Right atrium auricular region (tissue), 2 donors: ENCODE measurements around the gene HBG2. TPM values are rescaled to one million over a fixed set of nuclear protein-coding genes. Genes with fewer than 3 reads are reported as not detected.
"Not testable (repeated sequence)": the region's sequence is repeated elsewhere in the genome, so short reads cannot be mapped to it uniquely, and the experiment has no call there.

Experiments used
- DNase-seq: peaks from one replicate; pipeline ENCODE4 v3.0.0-alpha.2; 2019; ENCODE audit warnings: low spot score
- H3K27ac ChIP-seq, 2 donors: fragments of 200-600 bp; sonication (generic); 1 replicate in 1 of 2; 2 replicates in 1 of 2; pipeline ENCODE4 v1.5.1; 2016 to 2019
- H3K27me3 ChIP-seq, 2 donors: fragments of 200-600 bp; sonication (generic); one replicate each; pipeline versions ENCODE4 v1.5.1 to v1.6.0; 2017 to 2019
- H3K36me3 ChIP-seq: fragments of 200-600 bp; sonication (generic); one replicate; pipeline ENCODE4 v1.5.1; 2016
- H3K4me1 ChIP-seq, 2 donors: fragments of 200-600 bp; sonication (generic); one replicate each; pipeline versions ENCODE4 v1.5.1 to v1.6.0; 2017 to 2019
- H3K4me3 ChIP-seq, 2 donors: fragments of 200-600 bp; sonication (generic); 1 replicate in 1 of 2; 2 replicates in 1 of 2; pipeline ENCODE4 v1.5.1; 2017 to 2019; ENCODE audit warnings: mild to moderate bottlenecking in 1 of 2, moderate library complexity in 1 of 2
- H3K9me3 ChIP-seq, 2 donors: fragments of 200-600 bp; sonication (generic); one replicate each; pipeline ENCODE4 v1.5.1; 2019
- total RNA-seq, 2 donors: library from RNA; depleted of rRNA; stranded (reverse); fragments of >200 nt; gene quantifications; one replicate each; pipeline ENCODE4 v1.1.0, GENCODE V29; 2016
- TF ChIP-seq, protein P1 (sequence below), 2 donors: fragments of 200-600 bp; sonication (generic); IDR thresholded peaks; one replicate each; pipeline ENCODE4 v1.5.1; 2019; ENCODE audit warnings: antibody characterized with exemption in 2 of 2

Gene HBG2
- total RNA-seq, 2 donors from 2014 or later = 0.90 TPM; not detected in 1

DNA sequence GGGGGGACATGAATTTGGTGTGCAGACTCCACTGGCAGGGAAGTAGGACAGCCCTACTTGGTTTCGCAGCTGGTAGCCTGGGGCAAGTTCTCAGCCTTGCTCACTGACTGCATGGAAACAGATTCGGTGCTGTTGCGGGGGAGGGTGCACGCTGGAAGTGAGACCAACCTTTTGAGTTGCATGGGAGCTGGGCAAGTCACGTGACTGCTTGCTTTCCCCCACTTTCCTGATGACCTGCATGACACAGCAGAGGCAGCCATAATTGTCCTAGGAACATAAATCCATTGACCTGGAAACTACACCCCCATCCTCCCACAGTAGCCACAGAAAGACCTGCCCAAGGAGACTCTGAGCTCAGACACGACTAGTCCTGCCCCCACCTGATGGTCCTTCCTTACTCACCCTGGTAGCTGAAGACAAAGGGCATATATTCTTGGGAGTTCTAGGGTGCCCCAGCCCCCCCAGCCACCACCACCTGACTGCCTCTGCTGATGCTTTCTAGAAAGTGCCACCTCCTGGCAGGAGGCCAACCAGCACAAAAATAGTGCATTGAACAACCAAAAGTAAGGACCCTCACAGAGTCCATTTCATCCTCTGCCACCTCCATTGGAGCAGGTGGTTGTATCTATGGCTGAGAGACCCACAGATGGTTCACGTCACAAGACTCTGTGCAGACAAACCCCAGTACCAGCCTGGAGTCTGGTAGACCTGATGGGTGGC lies 4.1 kb upstream of the HBG2 start:
- Histone ChIP-seq H3K36me3 (no peaks in the 10 kb centered on the region), H3K4me1 (no peaks in the 10 kb centered on the region), H3K4me3 (no peak overlapping the region), H3K9me3 (peaks cover 0 to 8% of the 10 kb centered on the region in 2 donors), H3K27ac (no peak overlapping the region), H3K27me3 (no peaks in the 10 kb centered on the region)
- TF ChIP-seq, protein P1, sequence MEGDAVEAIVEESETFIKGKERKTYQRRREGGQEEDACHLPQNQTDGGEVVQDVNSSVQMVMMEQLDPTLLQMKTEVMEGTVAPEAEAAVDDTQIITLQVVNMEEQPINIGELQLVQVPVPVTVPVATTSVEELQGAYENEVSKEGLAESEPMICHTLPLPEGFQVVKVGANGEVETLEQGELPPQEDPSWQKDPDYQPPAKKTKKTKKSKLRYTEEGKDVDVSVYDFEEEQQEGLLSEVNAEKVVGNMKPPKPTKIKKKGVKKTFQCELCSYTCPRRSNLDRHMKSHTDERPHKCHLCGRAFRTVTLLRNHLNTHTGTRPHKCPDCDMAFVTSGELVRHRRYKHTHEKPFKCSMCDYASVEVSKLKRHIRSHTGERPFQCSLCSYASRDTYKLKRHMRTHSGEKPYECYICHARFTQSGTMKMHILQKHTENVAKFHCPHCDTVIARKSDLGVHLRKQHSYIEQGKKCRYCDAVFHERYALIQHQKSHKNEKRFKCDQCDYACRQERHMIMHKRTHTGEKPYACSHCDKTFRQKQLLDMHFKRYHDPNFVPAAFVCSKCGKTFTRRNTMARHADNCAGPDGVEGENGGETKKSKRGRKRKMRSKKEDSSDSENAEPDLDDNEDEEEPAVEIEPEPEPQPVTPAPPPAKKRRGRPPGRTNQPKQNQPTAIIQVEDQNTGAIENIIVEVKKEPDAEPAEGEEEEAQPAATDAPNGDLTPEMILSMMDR (IDR thresholded peaks at IDR 0.05) = no peak
- no peak for DNase-seq

DNA sequence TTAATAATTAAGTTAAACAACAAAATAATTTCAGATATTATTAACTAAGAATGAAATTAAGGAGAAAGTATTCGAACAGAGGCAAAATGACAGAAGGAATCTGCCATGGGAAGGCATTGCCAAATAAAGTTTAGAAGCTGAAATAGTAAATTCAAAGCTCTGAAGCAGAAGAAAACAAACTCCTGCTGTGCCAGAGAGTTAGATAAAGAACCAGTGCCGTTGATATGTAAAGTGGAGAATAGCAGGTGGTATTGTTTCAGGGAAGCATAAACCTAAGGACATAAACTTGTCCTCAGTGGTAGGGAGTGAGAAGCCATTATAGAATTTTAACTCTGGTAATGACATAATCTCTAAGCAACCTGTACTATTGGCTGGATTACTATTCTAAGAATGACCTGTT lies 2.7 kb upstream of the HBG2 start:
- Histone ChIP-seq H3K36me3 (no peaks in the 10 kb centered on the region), H3K27ac (no peak overlapping the region), H3K4me3 (no peak overlapping the region), H3K27me3 (no peaks in the 10 kb centered on the region), H3K4me1 (no peaks in the 10 kb centered on the region), H3K9me3 (peaks cover 0 to 6% of the 10 kb centered on the region in 2 donors)
- TF ChIP-seq, protein P1 (IDR thresholded peaks at IDR 0.05) = no peak
- no peak for DNase-seq

DNA sequence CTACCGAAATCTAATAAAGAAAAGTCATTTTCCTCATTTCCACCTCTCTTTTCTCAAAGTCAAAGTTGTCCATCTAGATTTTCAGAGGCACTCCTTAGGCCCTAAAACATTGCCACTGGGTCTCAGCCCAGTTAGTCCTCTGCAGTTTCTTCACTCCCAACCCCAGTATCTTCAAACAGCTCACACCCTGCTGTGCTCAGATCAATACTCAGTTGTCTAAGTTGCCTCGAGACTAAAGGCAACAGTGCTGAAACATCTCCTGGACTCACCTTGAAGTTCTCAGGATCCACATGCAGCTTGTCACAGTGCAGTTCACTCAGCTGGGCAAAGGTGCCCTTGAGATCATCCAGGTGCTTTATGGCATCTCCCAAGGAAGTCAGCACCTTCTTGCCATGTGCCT lies 558 bp downstream of the HBG2 start:
- not testable (repeated sequence) for H3K4me1 ChIP-seq, H3K27me3 ChIP-seq, DNase-seq

DNA sequence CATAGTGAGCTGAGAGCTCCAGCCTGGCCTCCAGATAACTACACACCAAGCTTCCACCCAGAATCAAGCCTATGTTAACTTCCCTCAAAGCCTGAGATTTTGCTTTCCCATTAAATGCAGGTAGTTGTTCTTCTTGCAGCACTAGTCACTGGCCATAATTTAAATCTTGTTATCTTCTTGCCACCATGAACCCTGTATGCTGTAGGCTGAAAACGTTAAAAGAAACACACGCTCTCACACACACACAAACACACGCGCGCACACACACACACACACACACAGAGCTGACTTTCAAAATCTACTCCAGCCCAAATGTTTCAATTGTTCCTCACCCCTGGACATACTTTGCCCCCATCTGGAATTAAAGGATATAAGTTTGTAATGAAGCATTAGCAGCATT lies 1.1 kb downstream of the HBG2 start:
- not testable (repeated sequence) for H3K36me3 ChIP-seq, H3K4me1 ChIP-seq, H3K4me3 ChIP-seq, H3K9me3 ChIP-seq, H3K27ac ChIP-seq, H3K27me3 ChIP-seq, DNase-seq

More for the DNA sequence above, 558 bp downstream of the HBG2 start:
- not testable (repeated sequence) for H3K36me3 ChIP-seq, H3K27ac ChIP-seq, H3K4me3 ChIP-seq, H3K9me3 ChIP-seq

DNA sequence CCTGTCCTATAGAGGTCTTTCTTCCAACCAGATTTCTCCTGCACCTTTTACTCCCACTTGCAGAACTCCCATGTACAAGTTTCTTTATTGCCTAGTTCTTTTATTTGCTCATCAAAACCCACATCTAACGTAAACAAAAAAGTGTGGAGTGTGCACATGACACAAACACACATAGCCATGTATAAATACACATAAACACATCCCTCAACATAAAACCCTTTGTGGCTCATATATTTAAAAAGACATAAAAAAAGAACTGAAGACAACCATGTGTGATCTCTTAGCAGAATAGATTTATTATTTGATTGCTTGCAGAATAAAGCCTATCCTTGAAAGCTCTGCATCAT lies 1.7 kb downstream of the HBG2 start:
- H3K36me3 ChIP-seq = no peaks in the 10 kb centered on the region
- H3K27ac ChIP-seq = no peak overlapping the region
- no peaks in the 10 kb centered on the region for H3K27me3 ChIP-seq
- DNase-seq = no peak
- no peaks in the 10 kb centered on the region for H3K9me3 ChIP-seq
- no peaks in the 10 kb centered on the region for H3K4me1 ChIP-seq
- H3K4me3 ChIP-seq = no peak overlapping the region
- TF ChIP-seq, protein P1 (IDR thresholded peaks at IDR 0.05) = no peak

DNA sequence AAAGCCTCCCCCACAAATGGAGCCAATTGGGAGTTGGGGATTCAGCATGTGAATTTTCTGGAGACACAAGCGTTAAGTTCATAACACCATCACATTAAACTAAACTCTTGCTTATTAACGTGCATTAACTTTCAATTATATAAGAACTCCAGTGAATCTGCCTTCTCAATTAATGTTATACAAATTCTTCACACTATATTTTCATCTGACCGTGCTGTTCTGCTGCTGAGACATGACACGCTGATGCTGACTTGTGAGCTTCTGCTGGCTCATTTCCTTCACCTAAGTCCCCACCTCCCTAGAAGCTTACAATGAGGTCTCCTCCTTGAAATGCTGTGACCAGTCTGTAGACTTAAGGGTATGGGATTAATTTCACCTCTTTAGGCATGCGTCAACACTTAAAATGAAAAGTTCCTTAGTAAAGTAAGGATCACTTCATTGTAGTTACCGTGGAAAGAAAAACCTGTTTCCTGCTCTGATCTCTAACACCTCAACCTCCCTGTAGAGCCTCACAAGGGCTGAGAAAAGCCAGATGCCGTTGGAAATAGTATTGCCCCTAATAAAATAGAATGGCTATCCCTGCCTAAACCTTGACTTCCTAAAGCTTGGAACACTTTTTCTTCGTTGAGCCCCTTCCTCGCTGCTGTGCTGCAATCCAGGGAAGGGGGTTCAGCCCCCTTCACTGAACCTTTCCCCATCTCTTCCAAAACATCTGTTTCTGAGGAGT lies 2.2 kb downstream of the HBG2 start:
- Histone ChIP-seq H3K9me3 (no peaks in the 10 kb centered on the region), H3K36me3 (no peaks in the 10 kb centered on the region), H3K4me3 (no peak overlapping the region), H3K27ac (no peak overlapping the region), H3K4me1 (no peaks in the 10 kb centered on the region), H3K27me3 (no peaks in the 10 kb centered on the region)
- TF ChIP-seq, protein P1 (IDR thresholded peaks at IDR 0.05) = no peak
- no peak for DNase-seq
